Activated CD4-positive, alpha-beta T cell treated with anti-CD3 and anti-CD28 coated beads, Interleukin-2, amount 10 ng/mL, durations not matched to agents 7 days and 5 days (primary cell): Measurements from ENCODE around the gene TMIGD1. TPM values are rescaled to one million over a fixed set of nuclear protein-coding genes. Genes with fewer than 3 reads are reported as not detected.
"Not testable (repeated sequence)": the region's sequence is repeated elsewhere in the genome, so short reads cannot be mapped to it uniquely, and the experiment has no call there.

ENCODE experiments used
- CTCF ChIA-PET: fragments of 350-600 bp; sonication (Branson Sonifier 250); formaldehyde crosslinking; loops from one replicate; lab custom pipeline; 2021; ENCODE audit warnings: antibody characterized with exemption; lab: Charles Lee
- POLR2A ChIA-PET: fragments of 350-600 bp; sonication (Branson Sonifier 250); formaldehyde crosslinking; loops from one replicate; lab custom pipeline; 2021; ENCODE audit warnings: antibody characterized with exemption; lab: Charles Lee
- DNase-seq: peaks from one replicate; pipeline ENCODE4 v3.0.0-alpha.2; 2020
- H3K27ac Mint-ChIP-seq: one replicate; pipeline ENCODE4 v1.8.0; 2021; ENCODE audit warnings: mild to moderate bottlenecking, moderate library complexity, mixed read lengths
- H3K27me3 Mint-ChIP-seq: one replicate; pipeline ENCODE4 v1.8.0; 2021; ENCODE audit warnings: mixed read lengths
- H3K36me3 Mint-ChIP-seq: one replicate; pipeline ENCODE4 v1.8.0; 2021; ENCODE audit warnings: low read depth, mixed read lengths
- H3K4me1 Mint-ChIP-seq: one replicate; pipeline ENCODE4 v1.8.0; 2021; ENCODE audit warnings: mixed read lengths
- H3K4me3 Mint-ChIP-seq: one replicate; pipeline ENCODE4 v1.8.0; 2021; ENCODE audit warnings: mild to moderate bottlenecking, moderate library complexity, mixed read lengths
- H3K9me3 Mint-ChIP-seq: one replicate; pipeline ENCODE4 v1.8.0; 2021; ENCODE audit warnings: mixed read lengths
- total RNA-seq, 2 experiments: library from RNA; stranded (reverse); gene quantifications; one replicate each; pipeline ENCODE4 v1.2.3, GENCODE V29; 2021

The TMIGD1 gene
- total RNA-seq, 2 experiments from 2014 or later: not detected

- Mint-ChIP-seq H3K36me3 (no peaks in the 10 kb centered on the region), H3K4me3 (no peak overlapping the region), H3K9me3 (no peaks in the 10 kb centered on the region), H3K27ac (no peak overlapping the region), H3K4me1 (peaks cover 4% of the 10 kb centered on the region), H3K27me3 (peaks cover 2% of the 10 kb centered on the region)
- ChIA-PET POLR2A (no interaction called here), CTCF (no interaction called here)
- no peak for DNase-seq
Observed at GRCh38 chr17:30352240-30352814, 18.5 kb upstream of the TMIGD1 start.

- Mint-ChIP-seq H3K4me1 (peaks cover 4% of the 10 kb centered on the region), H3K27ac (no peak overlapping the region), H3K4me3 (no peak overlapping the region), H3K9me3 (no peaks in the 10 kb centered on the region), H3K27me3 (peaks cover 2% of the 10 kb centered on the region), H3K36me3 (no peaks in the 10 kb centered on the region)
- DNase-seq: no peak
- ChIA-PET CTCF (no interaction called here), POLR2A (no interaction called here)
Observed at GRCh38 chr17:30351735-30352134, 17.9 kb upstream of the TMIGD1 start.

DNA sequence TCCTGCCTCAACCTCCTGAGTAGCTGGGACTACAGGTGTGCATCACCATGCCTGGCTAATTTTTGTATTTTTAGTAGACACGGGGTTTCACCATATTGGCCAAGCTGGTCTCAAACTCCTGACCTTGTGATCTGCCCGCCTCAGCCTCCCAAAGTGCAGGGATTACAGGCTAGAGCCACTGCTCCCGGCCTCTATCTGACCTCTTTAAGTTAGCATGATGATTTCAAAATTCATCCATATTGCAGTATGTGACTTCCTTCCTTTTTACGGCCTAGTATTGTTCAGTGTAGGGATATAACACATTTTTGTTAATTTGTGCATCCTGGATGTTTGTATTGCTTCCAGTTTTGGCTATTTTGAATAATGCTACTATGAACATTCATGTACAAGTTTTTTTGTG is 17.4 kb upstream of the TMIGD1 start:
- H3K9me3 Mint-ChIP-seq, DNase-seq, H3K4me3 Mint-ChIP-seq, POLR2A ChIA-PET, H3K27me3 Mint-ChIP-seq, H3K36me3 Mint-ChIP-seq, H3K27ac Mint-ChIP-seq, H3K4me1 Mint-ChIP-seq, CTCF ChIA-PET: not testable (repeated sequence)

DNA sequence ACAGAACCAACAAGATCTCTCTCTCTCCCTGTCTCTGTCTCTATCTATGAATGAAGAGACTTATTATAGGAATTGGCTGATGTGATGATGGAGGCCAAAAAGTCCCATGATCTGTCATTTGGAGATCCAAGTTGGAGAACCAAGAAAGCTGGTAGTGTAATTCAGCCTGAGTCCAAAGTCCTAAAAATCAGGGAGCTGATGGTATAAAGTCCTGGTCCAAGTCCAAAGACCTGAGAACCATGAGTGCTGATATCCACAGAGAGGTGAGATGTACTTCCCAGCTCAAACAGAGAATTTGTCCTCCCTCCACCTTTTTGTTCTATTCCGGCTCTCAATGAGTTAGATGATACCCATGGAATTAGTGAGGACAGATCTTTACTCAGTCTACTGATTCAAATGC is 15.4 kb upstream of the TMIGD1 start:
- Mint-ChIP-seq H3K27me3 (peaks cover 2% of the 10 kb centered on the region), H3K4me3 (no peak overlapping the region), H3K4me1 (no peaks in the 10 kb centered on the region), H3K27ac (no peak overlapping the region), H3K9me3 (no peaks in the 10 kb centered on the region), H3K36me3 (no peaks in the 10 kb centered on the region)
- ChIA-PET POLR2A (no interaction called here), CTCF (interaction anchor here (1.1 to 1.2 kb wide), 3 partner anchors 8 to 31 kb away, joined by 3 to 4 read pairs (median 3); no protein-coding TSS in a partner anchor)
- DNase-seq: no peak

- no peak for DNase-seq
- Mint-ChIP-seq H3K27me3 (peaks cover 2% of the 10 kb centered on the region), H3K27ac (no peak overlapping the region), H3K4me3 (no peak overlapping the region), H3K36me3 (no peaks in the 10 kb centered on the region), H3K4me1 (no peaks in the 10 kb centered on the region), H3K9me3 (no peaks in the 10 kb centered on the region)
- ChIA-PET CTCF (interaction anchor here (1.0 to 1.6 kb wide), 2 partner anchors 9 to 23 kb away, joined by 3 to 4 read pairs; no protein-coding TSS in a partner anchor), POLR2A (no interaction called here)
Observed at GRCh38 chr17:30347488-30347887, 13.6 kb upstream of the TMIGD1 start.

DNA sequence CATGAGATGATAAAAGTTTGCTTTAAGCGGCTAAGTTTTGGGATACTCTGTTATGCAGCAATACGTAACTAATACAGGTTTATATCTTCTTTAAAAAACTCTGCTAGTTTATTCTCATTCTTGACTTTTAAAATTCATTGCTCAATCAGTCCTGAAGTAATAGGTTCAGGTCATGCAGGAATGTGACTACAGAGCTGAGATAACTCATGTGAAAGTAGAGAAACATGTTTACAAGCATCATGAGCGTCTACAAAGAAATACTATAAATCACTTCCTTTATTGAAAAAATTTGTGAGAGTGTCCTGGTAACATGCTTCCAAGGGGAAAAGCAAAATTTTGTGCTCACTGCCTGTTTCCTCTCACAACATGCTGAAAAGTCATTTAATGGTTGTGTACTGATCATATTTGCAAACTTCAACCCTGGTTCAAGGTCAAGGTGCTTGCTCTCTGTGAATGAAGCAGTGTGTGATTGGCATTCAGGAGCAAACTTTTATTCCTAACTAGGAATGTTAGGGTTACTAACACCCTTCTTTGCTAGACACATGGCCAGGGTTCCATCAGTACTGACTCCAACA is 12.5 kb upstream of the TMIGD1 start:
- no peaks in the 10 kb centered on the region for H3K4me1 Mint-ChIP-seq
- H3K4me3 Mint-ChIP-seq: no peak overlapping the region
- H3K36me3 Mint-ChIP-seq: no peaks in the 10 kb centered on the region
- POLR2A ChIA-PET: no interaction called here
- H3K9me3 Mint-ChIP-seq: no peaks in the 10 kb centered on the region
- CTCF ChIA-PET: interaction anchor here (1.0 to 1.6 kb wide), 4 partner anchors 8 to 24 kb away, joined by 3 to 6 read pairs (median 4); no protein-coding TSS in a partner anchor
- peaks cover 2% of the 10 kb centered on the region for H3K27me3 Mint-ChIP-seq
- no peak for DNase-seq
- H3K27ac Mint-ChIP-seq: no peak overlapping the region

DNA sequence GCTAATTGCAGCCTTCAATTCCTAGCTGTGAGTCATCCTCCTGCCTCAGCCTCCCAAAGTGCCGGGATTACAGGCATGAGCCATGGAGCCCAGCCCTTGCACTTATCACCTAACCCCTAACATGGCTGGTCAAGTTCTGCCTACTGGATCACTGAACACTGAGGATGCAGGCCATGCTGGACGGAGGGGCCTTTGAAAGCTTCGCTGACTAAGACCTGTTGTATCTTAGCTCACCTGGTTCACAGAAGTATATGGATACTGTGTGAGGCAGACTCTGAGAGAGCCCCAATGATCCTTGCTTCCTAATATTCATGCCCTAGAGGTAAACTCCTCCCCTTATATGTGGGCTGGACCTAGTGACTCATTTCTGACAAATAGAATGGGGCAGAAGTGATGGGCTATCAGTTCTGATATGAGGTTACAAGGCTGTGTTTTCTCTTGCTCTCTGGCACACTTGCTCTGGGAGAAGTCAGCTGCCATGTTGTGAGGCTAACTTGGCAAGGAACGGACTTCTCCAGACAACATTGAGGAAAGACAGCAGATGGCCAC is 11.7 kb upstream of the TMIGD1 start:
- H3K4me1 Mint-ChIP-seq: no peaks in the 10 kb centered on the region
- H3K27ac Mint-ChIP-seq: no peak overlapping the region
- ChIA-PET POLR2A (no interaction called here), CTCF (interaction anchor here (0.6 to 1.3 kb wide), 3 partner anchors 9 to 15 kb away, joined by 4 to 6 read pairs (median 5); no protein-coding TSS in a partner anchor)
- no peak overlapping the region for H3K4me3 Mint-ChIP-seq
- no peaks in the 10 kb centered on the region for H3K9me3 Mint-ChIP-seq
- peaks cover 2% of the 10 kb centered on the region for H3K27me3 Mint-ChIP-seq
- DNase-seq: no peak
- H3K36me3 Mint-ChIP-seq: no peaks in the 10 kb centered on the region

DNA sequence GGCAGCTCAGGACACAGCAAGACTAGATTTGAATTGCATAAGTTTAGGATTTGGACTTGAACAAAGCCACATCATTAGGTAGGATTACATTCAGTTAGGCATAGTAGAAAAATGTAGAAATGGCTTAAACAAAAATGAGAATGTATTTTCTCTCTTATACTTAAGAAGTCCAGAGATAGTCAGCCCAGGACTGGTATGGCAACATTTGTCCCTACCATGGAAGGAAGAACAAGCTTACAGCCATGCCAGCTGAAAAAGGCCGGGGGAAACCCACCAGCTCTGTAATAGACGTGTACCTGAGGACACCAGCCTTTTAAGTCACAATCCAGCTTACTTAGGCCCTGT is 11.2 kb upstream of the TMIGD1 start:
- Mint-ChIP-seq H3K4me1 (peaks cover 4% of the 10 kb centered on the region), H3K27ac (no peak overlapping the region), H3K27me3 (peaks cover 2% of the 10 kb centered on the region), H3K9me3 (no peaks in the 10 kb centered on the region), H3K4me3 (no peak overlapping the region), H3K36me3 (no peaks in the 10 kb centered on the region)
- no peak for DNase-seq
- ChIA-PET CTCF (interaction anchor here (0.6 to 1.3 kb wide), 4 partner anchors 9 to 36 kb away, joined by 3 to 6 read pairs (median 4); no protein-coding TSS in a partner anchor), POLR2A (interaction anchor here (0.6 kb wide), 2 partner anchors 45 to 183 kb away, joined by 3 read pairs; no protein-coding TSS in a partner anchor)

DNA sequence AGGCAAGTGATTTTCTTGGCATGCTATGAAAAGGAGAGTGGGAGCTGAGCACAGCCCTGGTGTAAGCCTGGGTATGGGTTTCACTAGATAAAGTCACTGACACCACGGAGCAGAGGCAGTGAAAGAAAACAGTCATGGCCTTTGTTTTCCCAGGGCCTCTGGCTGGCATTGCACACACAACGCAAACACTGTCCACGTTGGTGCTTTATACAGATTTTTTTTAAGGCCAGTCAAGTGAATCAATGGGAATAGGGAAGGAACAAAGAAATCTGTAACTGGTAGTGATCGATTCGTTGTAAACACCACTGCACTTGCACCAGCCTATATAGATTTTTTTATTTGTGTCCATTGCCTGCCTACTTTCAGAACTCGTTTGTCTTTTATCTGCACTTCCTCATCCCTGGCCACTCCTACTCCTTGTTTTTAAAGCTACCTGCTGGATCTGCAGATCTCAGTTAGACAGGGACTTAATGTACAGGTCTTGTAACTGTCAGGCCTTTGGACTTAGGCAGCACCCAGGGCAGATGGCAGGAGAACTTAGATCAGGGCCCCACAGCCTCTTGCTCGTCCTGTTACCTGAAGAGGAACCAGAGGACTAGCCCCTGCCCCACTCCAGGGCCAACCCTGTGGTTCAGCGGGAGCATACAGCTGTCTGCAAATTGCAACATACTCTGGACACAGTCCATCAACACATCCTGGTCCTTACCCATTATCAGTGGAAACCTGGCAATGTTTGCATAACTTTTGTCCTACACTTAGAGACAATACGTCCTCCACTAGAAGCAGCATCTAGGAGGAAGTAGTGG is 10.6 kb upstream of the TMIGD1 start:
- Mint-ChIP-seq H3K4me1 (peaks cover 7% of the 10 kb centered on the region), H3K27me3 (peaks cover 1% of the 10 kb centered on the region), H3K27ac (no peak overlapping the region), H3K9me3 (no peaks in the 10 kb centered on the region), H3K36me3 (no peaks in the 10 kb centered on the region), H3K4me3 (no peak overlapping the region)
- ChIA-PET POLR2A (interaction anchor here (0.6 kb wide), 2 partner anchors 46 to 182 kb away, joined by 3 read pairs; no protein-coding TSS in a partner anchor), CTCF (interaction anchor here (0.7 kb wide), 1 partner anchor 36 kb away, joined by 3 read pairs; no protein-coding TSS in a partner anchor)
- DNase-seq: no peak

GRCh38 chr17:30343796-30344195 is 9.9 kb upstream of the TMIGD1 start:
- H3K9me3 Mint-ChIP-seq: no peaks in the 10 kb centered on the region
- CTCF ChIA-PET: interaction anchor here (1.9 kb wide), 1 partner anchor 13 kb away, joined by 5 read pairs; no protein-coding TSS in a partner anchor

GRCh38 chr17:30343244-30343643 is 9.4 kb upstream of the TMIGD1 start:
- H3K4me3 Mint-ChIP-seq, H3K4me1 Mint-ChIP-seq, H3K36me3 Mint-ChIP-seq, H3K27ac Mint-ChIP-seq, H3K9me3 Mint-ChIP-seq, POLR2A ChIA-PET, H3K27me3 Mint-ChIP-seq, DNase-seq: not testable (repeated sequence)
- CTCF ChIA-PET: interaction anchor here (1.9 kb wide), 1 partner anchor 13 kb away, joined by 5 read pairs; no protein-coding TSS in a partner anchor

More at GRCh38 chr17:30343796-30344195, 9.9 kb upstream of the TMIGD1 start:
- no peak for DNase-seq
- Mint-ChIP-seq H3K27ac (no peak overlapping the region), H3K36me3 (no peaks in the 10 kb centered on the region), H3K4me3 (no peak overlapping the region), H3K4me1 (peaks cover 7% of the 10 kb centered on the region), H3K27me3 (no peaks in the 10 kb centered on the region)
- POLR2A ChIA-PET: no interaction called here

GRCh38 chr17:30341703-30342249 is 7.9 kb upstream of the TMIGD1 start:
- Mint-ChIP-seq H3K36me3 (no peaks in the 10 kb centered on the region), H3K4me3 (no peak overlapping the region), H3K27ac (no peak overlapping the region), H3K9me3 (no peaks in the 10 kb centered on the region), H3K27me3 (no peaks in the 10 kb centered on the region), H3K4me1 (peaks cover 9% of the 10 kb centered on the region)
- DNase-seq: no peak
- POLR2A ChIA-PET: no interaction called here
- CTCF ChIA-PET: interaction anchor here (0.7 to 1.9 kb wide), 5 partner anchors 10 to 1099 kb away, joined by 3 to 5 read pairs (median 4); no protein-coding TSS in a partner anchor
